ENCODE measurements around the gene GMPR2. TPM values are rescaled to one million over a fixed set of nuclear protein-coding genes. Genes with fewer than 3 reads are reported as not detected.

The GMPR2 gene
- total RNA-seq, 2 experiments from 2014 or later: 45.6 to 49.3 TPM

DNA sequence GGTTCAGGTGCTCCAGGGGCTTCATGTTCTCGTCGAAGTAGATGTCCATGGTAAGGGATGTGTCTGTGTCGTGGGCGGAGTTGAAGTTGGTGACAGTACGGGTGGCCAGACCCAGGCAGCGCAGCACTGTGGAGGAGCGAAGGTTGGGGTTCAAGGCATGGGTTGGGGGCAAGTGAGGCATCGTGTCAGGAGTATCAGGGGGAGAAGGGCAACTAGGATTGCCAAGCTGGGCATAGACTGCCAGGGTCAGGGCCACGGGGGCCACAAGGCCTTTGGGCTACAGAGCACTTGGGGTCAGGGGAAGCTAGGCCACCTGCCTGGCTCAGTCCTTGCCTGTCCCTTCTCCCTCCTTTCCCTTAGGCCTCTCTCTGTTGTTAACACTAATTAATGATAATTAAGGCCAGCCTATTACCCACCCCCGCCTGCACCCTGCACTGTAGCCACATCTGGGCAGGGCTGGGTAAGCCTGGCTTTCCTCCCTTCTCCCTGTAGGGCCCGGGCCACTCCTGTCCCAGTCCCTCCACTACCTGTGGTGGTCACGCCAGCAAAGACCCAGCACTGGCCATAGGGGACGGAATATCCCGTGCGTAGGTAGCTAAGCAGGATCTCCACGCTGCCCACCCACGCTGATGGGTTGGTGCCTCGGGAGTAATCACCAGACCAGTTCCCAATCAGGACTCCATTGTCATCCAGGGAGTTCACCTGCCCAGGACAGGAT lies 26.0 kb downstream of the GMPR2 start:
- CTCF ChIA-PET: interaction anchor here (0.8 to 27.8 kb wide), 5 partner anchors 11 to 42 kb away, joined by 3 to 873 read pairs (median 7); partner anchors contain the start of genes CIDEB, DHRS1, LTB4R and LTB4R2
- H3K36me3 Mint-ChIP-seq (ENCODE audit: low read depth): no peaks in the 10 kb centered on the region
- intact Hi-C loops (cut with micrococcal nuclease): no loop called here

DNA sequence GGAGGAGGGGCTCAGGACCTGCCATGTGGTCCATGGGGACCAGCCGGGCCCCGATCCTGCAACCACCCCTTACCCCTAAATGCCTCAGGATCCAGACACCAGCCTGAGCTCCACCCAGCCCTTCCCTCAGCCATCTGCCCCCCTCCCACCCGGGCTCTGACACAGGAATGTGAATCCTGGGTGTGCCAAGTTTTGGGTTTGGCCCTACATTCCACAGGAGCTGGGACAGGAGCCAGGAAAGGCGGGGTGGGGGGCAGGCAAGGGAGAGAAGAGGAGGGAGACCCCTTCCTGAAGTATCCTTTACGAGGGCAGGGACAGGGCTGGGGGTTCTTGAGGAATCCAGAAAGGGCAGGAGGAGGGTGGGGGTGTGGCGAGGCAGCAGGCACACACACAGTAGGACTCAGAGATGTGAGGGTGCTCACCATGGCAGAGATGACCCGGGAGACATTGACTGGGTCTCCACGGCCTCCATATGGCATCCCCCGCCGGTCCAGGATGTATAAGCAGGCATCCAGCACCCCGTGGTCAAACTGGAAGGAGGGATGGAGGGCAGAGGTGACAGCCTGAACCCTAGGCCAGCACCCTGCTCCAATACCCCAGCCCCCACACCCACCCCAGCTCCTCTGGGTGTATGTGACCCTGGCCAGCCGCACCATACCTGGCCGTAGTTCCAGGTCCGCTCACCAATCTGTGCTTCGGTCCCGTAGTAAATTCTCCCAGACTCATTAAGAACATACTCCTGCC lies 26.7 kb downstream of the GMPR2 start:
- H3K36me3 Mint-ChIP-seq (ENCODE audit: low read depth): no peaks in the 10 kb centered on the region
- TF ChIP-seq, protein P1, sequence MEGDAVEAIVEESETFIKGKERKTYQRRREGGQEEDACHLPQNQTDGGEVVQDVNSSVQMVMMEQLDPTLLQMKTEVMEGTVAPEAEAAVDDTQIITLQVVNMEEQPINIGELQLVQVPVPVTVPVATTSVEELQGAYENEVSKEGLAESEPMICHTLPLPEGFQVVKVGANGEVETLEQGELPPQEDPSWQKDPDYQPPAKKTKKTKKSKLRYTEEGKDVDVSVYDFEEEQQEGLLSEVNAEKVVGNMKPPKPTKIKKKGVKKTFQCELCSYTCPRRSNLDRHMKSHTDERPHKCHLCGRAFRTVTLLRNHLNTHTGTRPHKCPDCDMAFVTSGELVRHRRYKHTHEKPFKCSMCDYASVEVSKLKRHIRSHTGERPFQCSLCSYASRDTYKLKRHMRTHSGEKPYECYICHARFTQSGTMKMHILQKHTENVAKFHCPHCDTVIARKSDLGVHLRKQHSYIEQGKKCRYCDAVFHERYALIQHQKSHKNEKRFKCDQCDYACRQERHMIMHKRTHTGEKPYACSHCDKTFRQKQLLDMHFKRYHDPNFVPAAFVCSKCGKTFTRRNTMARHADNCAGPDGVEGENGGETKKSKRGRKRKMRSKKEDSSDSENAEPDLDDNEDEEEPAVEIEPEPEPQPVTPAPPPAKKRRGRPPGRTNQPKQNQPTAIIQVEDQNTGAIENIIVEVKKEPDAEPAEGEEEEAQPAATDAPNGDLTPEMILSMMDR (IDR thresholded peaks at IDR 0.05): no peak
- no peak overlapping the region for H3K4me3 Mint-ChIP-seq
- no peaks in the 10 kb centered on the region for H3K9me3 Mint-ChIP-seq
- ChIA-PET POLR2A (interaction anchor here (1.0 kb wide), 1 partner anchor 11 kb away, joined by 3 read pairs; no protein-coding TSS in a partner anchor), CTCF (interaction anchor here (1.0 to 27.8 kb wide), 2 partner anchors 17 to 41 kb away, joined by 3 to 873 read pairs; partner anchors contain the start of genes CIDEB, DHRS1, LTB4R and LTB4R2)
- H3K27me3 Mint-ChIP-seq: no peaks in the 10 kb centered on the region
- no peak overlapping the region for H3K27ac Mint-ChIP-seq
- ATAC-seq (no peak), DNase-seq (no peak)
- intact Hi-C loops (cut with micrococcal nuclease): no loop called here
- no peaks in the 10 kb centered on the region for H3K4me1 Mint-ChIP-seq (ENCODE audit: low read depth)

More for the DNA sequence above, 26.0 kb downstream of the GMPR2 start:
- TF ChIP-seq, protein P1 (IDR thresholded peaks at IDR 0.05): no peak
- H3K4me3 Mint-ChIP-seq: no peak overlapping the region
- H3K27me3 Mint-ChIP-seq: no peaks in the 10 kb centered on the region
- H3K27ac Mint-ChIP-seq: no peak overlapping the region
- no peak for ATAC-seq
- DNase-seq: no peak
- POLR2A ChIA-PET: interaction anchor here (1.0 to 4.4 kb wide), 3 partner anchors 12 to 37 kb away, joined by 3 to 21 read pairs (median 3); partner anchors contain the start of gene RABGGTA
- H3K4me1 Mint-ChIP-seq (ENCODE audit: low read depth): no peaks in the 10 kb centered on the region
- no peaks in the 10 kb centered on the region for H3K9me3 Mint-ChIP-seq

DNA sequence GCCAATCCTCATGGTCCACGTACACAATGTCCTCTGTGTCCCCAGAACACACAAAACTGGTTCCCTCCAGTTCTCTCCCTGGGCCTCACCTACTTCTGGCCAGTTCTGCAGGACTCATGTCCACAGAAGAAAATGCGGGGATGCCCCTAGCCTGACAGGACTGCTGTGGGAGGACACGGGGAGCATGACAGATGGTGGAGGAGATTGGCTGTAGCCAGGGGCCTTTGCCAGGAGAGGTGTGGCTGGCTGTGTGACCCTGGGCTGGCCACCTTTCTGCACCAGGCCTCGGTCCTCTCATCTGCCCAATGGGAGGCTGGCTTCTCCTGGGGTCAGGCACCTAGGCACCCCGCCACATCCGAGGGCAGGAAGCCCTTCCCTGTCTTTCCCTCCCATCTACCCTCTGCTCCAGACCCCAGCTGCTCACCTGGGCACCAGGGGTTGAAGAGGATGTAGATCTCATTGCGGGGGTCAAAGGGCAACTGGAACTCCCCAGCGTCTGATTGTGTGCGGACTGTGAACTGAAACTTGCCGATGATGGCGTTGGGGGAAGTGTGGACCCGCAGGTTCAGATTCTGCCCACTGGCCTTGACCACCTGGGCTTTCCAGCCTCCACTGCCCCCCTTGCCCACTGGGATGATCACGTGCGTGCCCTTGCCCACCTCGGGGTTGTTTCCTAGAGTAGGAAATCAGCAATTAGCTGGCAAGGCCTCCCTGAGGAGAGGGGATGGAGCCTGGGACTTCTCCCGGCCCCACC lies 27.5 kb downstream of the GMPR2 start:
- TF ChIP-seq, protein P1 (IDR thresholded peaks at IDR 0.05): no peak
- intact Hi-C loops (cut with micrococcal nuclease): no loop called here
- CTCF ChIA-PET: interaction anchor here (1.1 kb wide), 1 partner anchor 49 kb away, joined by 3 read pairs; no protein-coding TSS in a partner anchor
- POLR2A ChIA-PET: interaction anchor here (2.0 kb wide), 1 partner anchor 11 kb away, joined by 10 read pairs; the partner anchor contains the start of gene RABGGTA
- H3K27me3 Mint-ChIP-seq: no peaks in the 10 kb centered on the region
- H3K36me3 Mint-ChIP-seq (ENCODE audit: low read depth): no peaks in the 10 kb centered on the region
- H3K4me3 Mint-ChIP-seq: no peak overlapping the region
- H3K9me3 Mint-ChIP-seq: no peaks in the 10 kb centered on the region
- no peak overlapping the region for H3K27ac Mint-ChIP-seq
- H3K4me1 Mint-ChIP-seq (ENCODE audit: low read depth): no peaks in the 10 kb centered on the region
- ATAC-seq: no peak
- DNase-seq: no peak

DNA sequence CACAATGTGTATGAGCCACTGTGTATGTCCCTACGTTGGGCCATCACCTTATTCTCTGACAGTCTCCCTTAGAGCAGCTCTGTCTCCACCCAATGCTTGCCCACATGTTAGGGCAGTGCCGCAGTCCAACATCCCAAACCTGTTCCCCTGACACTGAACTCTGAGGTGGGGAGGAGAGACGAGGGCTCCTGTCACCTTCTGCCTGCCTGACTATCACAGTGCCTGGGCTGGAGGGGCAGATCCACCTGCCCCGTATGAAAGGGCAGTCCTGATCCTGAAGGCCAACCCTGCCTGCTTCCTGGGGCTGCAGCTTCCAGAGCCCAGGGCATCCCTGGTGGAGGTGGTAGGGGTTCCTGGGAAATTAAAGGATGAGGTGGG lies 28.0 kb downstream of the GMPR2 start:
- H3K27ac Mint-ChIP-seq: no peak overlapping the region
- intact Hi-C loops (cut with micrococcal nuclease): no loop called here
- H3K27me3 Mint-ChIP-seq: no peaks in the 10 kb centered on the region
- H3K4me3 Mint-ChIP-seq: no peak overlapping the region
- POLR2A ChIA-PET: interaction anchor here (2.0 kb wide), 1 partner anchor 10 kb away, joined by 10 read pairs; the partner anchor contains the start of gene RABGGTA
- no peak for DNase-seq
- no peaks in the 10 kb centered on the region for H3K4me1 Mint-ChIP-seq (ENCODE audit: low read depth)
- H3K36me3 Mint-ChIP-seq (ENCODE audit: low read depth): no peaks in the 10 kb centered on the region
- no peak for ATAC-seq
- TF ChIP-seq, protein P1 (IDR thresholded peaks at IDR 0.05): no peak
- no peaks in the 10 kb centered on the region for H3K9me3 Mint-ChIP-seq
- CTCF ChIA-PET: interaction anchor here (1.1 kb wide), 1 partner anchor 48 kb away, joined by 3 read pairs; no protein-coding TSS in a partner anchor
